GM23338 (cell line): ENCODE data around the gene LIX1L. TPM values are rescaled to one million over a fixed set of nuclear protein-coding genes. Genes with fewer than 3 reads are reported as not detected.

Experiments used
- ATAC-seq: fragments of 200-7000 bp; cut with Tn5 transposase; 3 replicates; pipeline ENCODE4 v1.9.1; 2020
- DNase-seq: peaks from one replicate; pipeline ENCODE4 v3.0.0-alpha.2; 2015; ENCODE audit warnings: low spot score
- H2AFZ ChIP-seq: fragments of 200-600 bp; sonication (generic); 2 replicates; pipeline ENCODE4 v1.8.0; 2016; ENCODE audit warnings: antibody characterized with exemption, mild to moderate bottlenecking, moderate library complexity
- H3F3A ChIP-seq: fragments of 200-600 bp; sonication (generic); replicated peaks from 2 replicates; pipeline ENCODE4 v1.8.0; 2017; ENCODE audit warnings: antibody characterized with exemption, mixed run types, low read depth
- H3K27ac ChIP-seq: fragments of 200-600 bp; sonication (generic); 2 replicates; pipeline ENCODE4 v1.6.1; 2016; ENCODE audit warnings: low read depth
- H3K27me3 ChIP-seq: fragments of 200-600 bp; sonication (generic); 2 replicates; pipeline ENCODE4 v1.8.0; 2016; ENCODE audit warnings: mild to moderate bottlenecking, mixed run types, moderate library complexity; ENCODE audit not compliant: insufficient read depth
- H3K36me3 ChIP-seq: fragments of 200-600 bp; sonication (generic); 2 replicates; pipeline ENCODE4 v1.8.0; 2016; ENCODE audit warnings: mild to moderate bottlenecking; ENCODE audit not compliant: insufficient read depth
- H3K4me1 ChIP-seq: fragments of 200-600 bp; sonication (generic); 2 replicates; pipeline ENCODE4 v1.8.0; 2016; ENCODE audit warnings: mild to moderate bottlenecking, moderate library complexity; ENCODE audit not compliant: insufficient read depth
- H3K4me2 ChIP-seq: fragments of 200-600 bp; sonication (generic); 2 replicates; pipeline ENCODE4 v1.7.1; 2017; ENCODE audit warnings: mixed run types
- H3K4me3 ChIP-seq: fragments of 200-600 bp; sonication (generic); 2 replicates; pipeline ENCODE4 v1.6.1; 2016; ENCODE audit warnings: mixed run types
- H3K79me2 ChIP-seq: fragments of 200-600 bp; sonication (generic); replicated peaks from 2 replicates; pipeline ENCODE4 v1.8.0; 2017; ENCODE audit warnings: mild to moderate bottlenecking; ENCODE audit not compliant: insufficient read depth
- H3K9me2 ChIP-seq: fragments of 200-600 bp; sonication (generic); 2 replicates; pipeline ENCODE4 v1.8.0; 2017; ENCODE audit not compliant: insufficient read depth
- H4K20me1 ChIP-seq: fragments of 200-600 bp; sonication (generic); replicated peaks from 2 replicates; pipeline ENCODE4 v1.8.0; 2017; ENCODE audit warnings: mild to moderate bottlenecking; ENCODE audit not compliant: insufficient read depth
- H3K27ac Mint-ChIP-seq: 2 replicates; pipeline ENCODE4 v1.8.0; 2020; ENCODE audit warnings: inconsistent platforms, mild to moderate bottlenecking, moderate library complexity, mixed read lengths
- H3K27me3 Mint-ChIP-seq: 3 replicates; pipeline ENCODE4 v1.8.0; 2022; ENCODE audit warnings: low read depth, mild to moderate bottlenecking, moderate library complexity, mixed read lengths, inconsistent platforms; ENCODE audit not compliant: insufficient read depth, poor library complexity
- H3K36me3 Mint-ChIP-seq: 3 replicates; pipeline ENCODE4 v1.8.0; 2021; ENCODE audit warnings: low read depth, mild to moderate bottlenecking, inconsistent platforms, moderate library complexity, mixed read lengths
- H3K4me1 Mint-ChIP-seq: 3 replicates; pipeline ENCODE4 v1.8.0; 2020; ENCODE audit warnings: mild to moderate bottlenecking, inconsistent platforms, mixed read lengths
- H3K4me3 Mint-ChIP-seq: 3 replicates; pipeline ENCODE4 v1.8.0; 2021; ENCODE audit warnings: moderate library complexity, mild to moderate bottlenecking, inconsistent platforms, mixed read lengths
- H3K9me3 Mint-ChIP-seq: 3 replicates; pipeline ENCODE4 v1.8.0; 2020; ENCODE audit warnings: moderate library complexity, mild to moderate bottlenecking, inconsistent platforms, mixed read lengths
- CTCF ChIP-seq, 2 experiments: fragments of 200-600 bp in 1 of 2; sonication (generic) in 1 of 2; conservative IDR thresholded peaks; 2 replicates each; pipeline versions ENCODE4 v1.5.1 to v1.6.1; 2016 to 2017; ENCODE audit warnings: antibody characterized with exemption in 2 of 2, low read depth in 2 of 2, mild to moderate bottlenecking in 2 of 2, moderate library complexity in 1 of 2
- ETS1 ChIP-seq: IDR thresholded peaks from 2 replicates; pipeline ENCODE4 v1.6.1; 2016; ENCODE audit warnings: antibody characterized with exemption
- EZH2 ChIP-seq: fragments of 200-600 bp; sonication (generic); IDR thresholded peaks from one replicate; pipeline ENCODE4 v1.8.0; 2017; ENCODE audit warnings: antibody characterized with exemption, mild to moderate bottlenecking, low read depth; ENCODE audit not compliant: unreplicated experiment
- JUNB ChIP-seq: IDR thresholded peaks from one replicate; pipeline ENCODE4 v1.6.1; 2016; ENCODE audit warnings: antibody characterized with exemption; ENCODE audit not compliant: unreplicated experiment
- NANOG ChIP-seq: IDR thresholded peaks from 2 replicates; pipeline ENCODE4 v1.6.1; 2016; ENCODE audit warnings: antibody characterized with exemption, borderline replicate concordance
- POLR2AphosphoS5 ChIP-seq: IDR thresholded peaks from 2 replicates; pipeline ENCODE4 v1.6.1; 2016; ENCODE audit warnings: antibody characterized with exemption, low read depth
- REST ChIP-seq: IDR thresholded peaks from one replicate; pipeline ENCODE4 v1.6.1; 2018; ENCODE audit warnings: antibody characterized with exemption; ENCODE audit not compliant: unreplicated experiment
- STAT1 ChIP-seq: IDR thresholded peaks from one replicate; pipeline ENCODE4 v1.6.1; 2016; ENCODE audit warnings: antibody characterized with exemption; ENCODE audit not compliant: unreplicated experiment
- ZNF114 ChIP-seq: fragments of 250-450 bp; sonication (Bioruptor Pico); IDR thresholded peaks from 2 replicates; pipeline ENCODE4 v1.5.0; 2020; ENCODE audit warnings: mild to moderate bottlenecking, moderate library complexity
- ZNF331 ChIP-seq: fragments of 250-450 bp; sonication (Bioruptor Pico); IDR thresholded peaks from 2 replicates; pipeline ENCODE4 v1.5.0; 2020; ENCODE audit warnings: low read depth, mild to moderate bottlenecking, moderate library complexity
- polyA plus RNA-seq: library from polyadenylated mRNA; unstranded; fragments of >200 nt; fragmentation: Nextera tagmentation; extraction: Ambion mirVana; gene quantifications from 2 replicates; pipeline ENCODE4 v1.2.1, GENCODE V29; 2016
- total RNA-seq: library from RNA; depleted of rRNA; stranded (reverse); fragments of >200 nt; shearing (Covaris generic); gene quantifications from 2 replicates; pipeline ENCODE4 v1.2.3, GENCODE V29; 2014

The LIX1L gene
- total and polyA plus RNA-seq, 2 experiments from 2014 or later, result 0.76 to 2.6 TPM

- H3K79me2 ChIP-seq, result no peaks in the 10 kb centered on the region
- H3K4me2 ChIP-seq, result no peak overlapping the region
- no peak for DNase-seq
- Mint-ChIP-seq H3K36me3 (no peaks in the 10 kb centered on the region; the same call in 2 of the 3 replicates), H3K4me1 (peaks cover 29% of the 10 kb centered on the region), H3K9me3 (peaks cover 2% of the 10 kb centered on the region; the same call in 2 of the 3 replicates), H3K27me3 (peaks cover 68% of the 10 kb centered on the region), H3K27ac (no peak overlapping the region), H3K4me3 (no peak overlapping the region; the same call in 2 of the 3 replicates)
- no peaks in the 10 kb centered on the region for H4K20me1 ChIP-seq
- ATAC-seq, result no peak
- H3K36me3 ChIP-seq, result no peaks in the 10 kb centered on the region
- TF ChIP-seq STAT1, result no peak
- TF ChIP-seq POLR2AphosphoS5, result no peak
- peaks cover 22% of the 10 kb centered on the region for H3K4me1 ChIP-seq
- no peak overlapping the region for H3K27ac ChIP-seq
- H3K27me3 ChIP-seq, result peaks cover 89% of the 10 kb centered on the region
- peaks cover 1% of the 10 kb centered on the region; the same call in 1 of the 2 replicates for H3F3A ChIP-seq
- H3K4me3 ChIP-seq, result 0 out of 2 replicates have a peak overlapping the region, but pooled peaks have one; percentile 72
- no peak overlapping the region for H2AFZ ChIP-seq
- H3K9me2 ChIP-seq, result no peaks in the 10 kb centered on the region
These were observed 917 bp upstream of the LIX1L start for GRCh38 chr1:145958734-145959133.

GRCh38 chr1:145956781-145957442, 905 bp downstream of the LIX1L start:
- no peak for ATAC-seq
- Mint-ChIP-seq H3K4me1 (peaks cover 17% of the 10 kb centered on the region), H3K36me3 (no peaks in the 10 kb centered on the region; the same call in 2 of the 3 replicates), H3K9me3 (no peaks in the 10 kb centered on the region; the same call in 2 of the 3 replicates), H3K4me3 (peak overlapping the region; percentile 73), H3K27me3 (peaks cover 51% of the 10 kb centered on the region), H3K27ac (no peak overlapping the region)
- Histone ChIP-seq H3K9me2 (no peaks in the 10 kb centered on the region), H3K79me2 (no peaks in the 10 kb centered on the region), H4K20me1 (no peaks in the 10 kb centered on the region), H3K4me3 (peak overlapping the region; percentile 72), H3K27ac (no peak overlapping the region), H2AFZ (peak overlapping the region; percentile 94), H3K4me1 (peaks cover 11% of the 10 kb centered on the region), H3K4me2 (peak overlapping the region; percentile 87), H3K36me3 (no peaks in the 10 kb centered on the region), H3F3A (no peaks in the 10 kb centered on the region; the same call in 1 of the 2 replicates), H3K27me3 (peaks cover 76% of the 10 kb centered on the region)
- TF ChIP-seq ZNF331 (CRISPR knock-in tag), result no peak
- no peak for TF ChIP-seq ETS1
- no peak for TF ChIP-seq CTCF (conservative IDR thresholded peaks at IDR 0.05; ENCODE audit: low read depth in 2 of 2)
- TF ChIP-seq NANOG, result no peak
- TF ChIP-seq REST, result no peak
- TF ChIP-seq JUNB, result no peak
- no peak for TF ChIP-seq ZNF114
- TF ChIP-seq EZH2, result peak; percentile 41
- DNase-seq, result no peak
